Esophagus squamous epithelium (tissue), 4 donors: Measurements from ENCODE around the gene EOMES.

Source experiments
- CTCF ChIP-seq, 6 experiments: fragments of 450-650 bp in 4 of 6; fragments of 200-600 bp in 2 of 6; sonication (generic) in 2 of 6; IDR thresholded peaks; one replicate each; pipeline ENCODE4 v1.5.1; 2016 to 2019; ENCODE audit warnings: antibody characterized with exemption in 6 of 6, mild to moderate bottlenecking in 4 of 6, moderate library complexity in 4 of 6
- POLR2A ChIP-seq, 4 donors: fragments of 450-650 bp; IDR thresholded peaks; one replicate each; pipeline ENCODE4 v1.6.1; 2017; ENCODE audit warnings: antibody characterized with exemption in 4 of 4, mild to moderate bottlenecking in 4 of 4, moderate library complexity in 3 of 4

DNA sequence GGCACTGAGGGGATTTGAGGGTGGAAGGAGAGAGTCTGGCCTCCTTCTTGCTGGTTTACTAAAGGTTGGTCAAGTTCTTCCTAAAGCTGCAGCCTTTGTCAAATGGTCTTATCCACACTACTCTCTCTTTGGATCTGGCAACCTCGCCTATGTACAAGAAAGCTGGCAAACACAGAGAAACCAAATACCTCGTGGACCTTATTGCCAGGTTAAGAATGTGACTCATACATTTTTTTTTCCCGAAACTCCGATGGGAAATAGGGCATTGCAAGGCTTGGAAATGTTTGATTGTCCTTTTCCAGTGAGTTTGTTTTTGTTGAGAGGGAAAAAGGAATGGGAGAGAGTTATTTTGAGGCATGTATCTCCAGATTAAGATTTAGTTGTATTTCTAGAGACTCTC, 13.9 kb downstream of the EOMES start:
- TF ChIP-seq CTCF (IDR thresholded peaks at IDR 0.05) (no peak), POLR2A (IDR thresholded peaks at IDR 0.05) (no peak)
